IPS-NIHi11 (cell line): Measurements from ENCODE around the gene MSI2.
"Not testable (repeated sequence)": the region's sequence is repeated elsewhere in the genome, so short reads cannot be mapped to it uniquely, and the experiment has no call there.

Experiments used
- DNase-seq: peaks from one replicate; pipeline ENCODE4 v3.0.0; 2012; ENCODE audit warnings: mixed read lengths, low spot score

MSI2 gene

GRCh38 chr17:57255776-57256681, at the start of gene MSI2:
TSS of gene MSI2 (plus strand) at chr17:57256523. CDS start at chr17:57256743, 220 bp downstream.
- DNase-seq: peak; percentile 77

DNA sequence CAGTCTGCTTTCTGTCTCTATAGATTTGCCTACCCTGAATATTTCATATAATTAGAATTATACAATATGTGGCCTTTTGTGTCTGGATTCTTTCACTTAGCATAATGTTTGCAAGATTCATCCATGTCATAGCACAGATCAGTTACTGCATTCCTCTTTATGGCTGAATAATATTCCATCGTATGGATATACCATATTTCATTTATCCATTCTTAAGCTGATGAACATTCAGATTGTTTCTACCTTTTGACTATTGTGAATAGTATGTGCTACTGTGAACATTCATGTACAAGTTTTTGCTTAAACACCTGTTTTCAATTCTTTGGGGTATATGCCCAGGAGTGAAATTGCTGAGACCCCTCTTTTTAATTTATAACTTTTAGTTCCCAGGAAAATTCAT, 49.4 kb upstream of the MSI2 start:
- DNase-seq: no peak

GRCh38 chr17:57207396-57207795, 48.9 kb upstream of the MSI2 start:
- no peak for DNase-seq

GRCh38 chr17:57210224-57210553, 46.1 kb upstream of the MSI2 start:
- no peak for DNase-seq

DNA sequence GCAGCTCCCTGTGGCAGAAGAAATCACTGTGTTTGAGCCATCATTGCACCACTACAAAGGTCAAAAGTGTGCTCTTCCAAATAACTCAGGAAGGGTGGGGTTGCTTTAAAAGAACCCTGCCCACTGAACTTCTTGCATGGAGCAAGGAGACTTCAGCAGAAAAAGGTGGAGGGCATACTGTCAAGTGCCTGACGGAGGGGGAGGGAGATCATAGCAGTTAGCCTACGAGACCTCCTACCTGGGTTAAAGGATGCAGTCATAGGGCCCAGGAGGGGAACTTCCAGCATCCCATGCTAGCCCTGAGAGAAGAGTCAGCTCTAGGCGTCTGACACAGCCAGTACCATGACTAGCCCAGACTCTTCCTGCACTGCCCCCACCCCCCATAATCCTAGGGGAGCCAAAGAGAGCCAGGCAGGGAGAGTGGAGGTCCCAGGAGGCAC, 45.3 kb upstream of the MSI2 start:
- peak; percentile 25 for DNase-seq

DNA sequence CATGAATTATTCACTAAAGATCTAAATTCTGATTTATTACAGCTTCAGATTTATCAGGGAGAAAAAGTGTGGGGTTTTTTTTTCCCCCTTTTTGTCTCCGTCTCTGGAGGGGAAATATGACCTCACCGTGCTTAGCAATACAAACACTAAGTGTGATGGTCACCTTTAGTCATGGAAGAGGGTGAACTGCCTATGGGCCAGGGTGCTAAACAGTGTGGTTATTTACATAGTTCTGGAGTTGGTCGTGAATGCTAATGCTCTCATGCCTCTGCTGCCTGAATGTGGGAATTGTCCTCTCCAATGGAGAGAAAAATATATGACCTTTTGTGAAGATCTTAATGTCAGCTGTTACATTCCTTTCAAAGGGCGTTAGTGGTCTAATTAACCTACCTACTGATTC, 44.8 kb upstream of the MSI2 start:
- no peak for DNase-seq

DNA sequence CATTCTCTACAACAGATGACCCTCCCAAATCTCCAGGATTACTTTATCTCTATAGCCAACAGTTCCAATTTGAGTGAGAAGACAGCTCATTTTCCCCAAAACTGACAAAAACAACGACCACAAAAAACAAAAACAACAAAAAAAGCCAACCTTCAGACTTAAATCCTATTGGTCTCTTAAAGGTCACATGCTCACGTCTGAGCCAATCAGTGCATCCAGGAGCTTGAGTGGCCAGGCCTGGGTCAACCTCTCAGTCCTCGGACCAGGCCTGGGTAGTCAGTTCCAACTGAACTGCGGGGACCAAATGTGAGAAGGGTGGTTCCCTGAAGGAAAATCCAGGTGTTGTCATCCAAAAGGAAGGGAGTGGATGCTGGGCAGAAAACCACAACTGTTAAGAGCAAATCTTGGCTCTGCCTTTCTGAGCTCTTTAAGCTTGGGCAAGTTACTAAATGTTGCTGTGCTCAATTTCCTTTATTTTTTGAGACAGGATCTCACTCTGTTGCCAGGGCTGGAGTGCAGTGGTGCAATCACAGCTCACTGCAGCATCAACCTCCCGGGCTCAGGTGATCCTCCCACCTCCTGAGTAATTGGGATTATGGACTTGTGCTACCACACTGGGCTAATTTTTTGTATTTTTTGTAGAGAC, 43.0 kb upstream of the MSI2 start:
- no peak for DNase-seq

GRCh38 chr17:57215317-57215716, 41.0 kb upstream of the MSI2 start:
- no peak for DNase-seq

DNA sequence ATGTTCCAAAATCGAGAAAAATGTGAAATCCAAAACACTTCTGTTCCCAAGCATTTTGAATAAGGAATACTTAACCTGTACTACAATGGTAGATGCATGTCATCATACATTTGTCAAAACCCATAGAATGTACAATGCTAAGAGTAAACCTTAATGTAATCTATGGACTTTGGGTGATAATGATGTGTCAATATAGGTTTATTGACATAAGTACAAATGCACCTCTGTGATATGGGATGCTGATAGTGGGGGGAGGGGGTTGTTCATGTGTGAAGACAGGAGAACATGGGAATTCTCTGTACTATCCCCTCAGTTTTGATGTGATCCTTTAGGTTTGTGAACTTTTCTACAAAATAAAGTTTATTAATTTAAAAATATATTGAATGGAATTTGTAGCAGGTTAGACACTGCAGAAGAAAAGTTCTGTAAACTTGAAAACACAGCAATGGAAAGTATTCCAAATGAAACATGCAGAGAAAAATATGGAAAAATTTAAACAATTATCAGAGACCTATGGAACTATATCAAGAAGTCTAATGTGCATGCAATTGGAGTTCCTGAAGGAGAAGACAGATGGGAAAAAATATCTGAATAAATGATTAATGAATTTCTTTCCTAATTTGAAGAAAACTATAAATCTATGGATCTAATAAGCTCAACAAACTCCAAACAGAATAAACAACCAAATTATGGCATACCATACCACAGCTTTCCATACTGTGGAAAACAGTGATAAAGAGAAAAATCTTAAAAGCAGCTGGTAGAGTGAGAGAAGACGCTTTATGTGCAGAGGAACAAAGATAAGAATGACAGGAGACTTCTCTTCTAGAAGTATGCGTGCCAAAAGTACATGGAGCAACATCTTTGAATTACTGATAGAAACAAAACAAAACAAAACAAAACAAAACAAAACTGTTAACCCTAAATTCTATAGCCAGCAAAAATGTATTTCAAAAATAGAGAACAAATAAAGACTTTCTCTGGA, 34.7 kb upstream of the MSI2 start:
- no peak for DNase-seq

- not testable (repeated sequence) for DNase-seq
These were observed 33.9 kb upstream of the MSI2 start for GRCh38 chr17:57222422-57222821.

- DNase-seq: no peak
These were observed 31.2 kb upstream of the MSI2 start for GRCh38 chr17:57225127-57225526.

- no peak for DNase-seq
These were observed 29.5 kb upstream of the MSI2 start for GRCh38 chr17:57226793-57227192.

- no peak for DNase-seq
These were observed 27.4 kb upstream of the MSI2 start for GRCh38 chr17:57228911-57229310.

DNA sequence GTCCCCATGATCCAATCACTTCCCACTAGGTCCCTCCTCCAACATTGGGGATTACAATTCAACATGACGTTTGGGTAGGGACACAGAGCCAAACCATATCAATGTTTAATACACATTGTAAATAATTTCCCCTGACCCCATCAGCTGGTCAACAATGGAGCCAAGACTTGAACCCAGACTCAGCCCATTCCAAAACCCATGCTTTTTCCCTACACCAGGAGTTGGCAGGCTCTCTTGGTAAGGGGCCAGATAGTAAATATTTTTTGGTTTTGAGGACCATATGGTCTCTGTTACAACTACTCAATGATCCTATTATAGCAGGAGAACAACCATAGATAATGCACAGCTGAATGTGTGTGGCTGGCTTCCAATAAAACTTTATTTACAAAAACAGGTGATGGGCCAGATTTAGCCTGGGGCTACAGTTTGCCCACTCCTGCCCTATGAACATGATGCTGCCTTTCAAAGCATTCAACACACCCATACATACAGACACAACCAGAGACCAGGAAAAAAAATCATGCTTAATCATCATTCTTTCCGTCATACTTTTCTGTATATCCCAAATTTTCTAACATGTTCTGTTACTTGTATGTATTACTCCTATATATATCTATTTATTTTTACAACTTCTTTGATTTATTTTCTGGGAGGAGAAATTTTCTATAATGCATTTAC, 22.1 kb upstream of the MSI2 start:
- no peak for DNase-seq

GRCh38 chr17:57234739-57235092, 21.6 kb upstream of the MSI2 start:
- DNase-seq: peak; percentile 29

GRCh38 chr17:57235124-57235523, 21.2 kb upstream of the MSI2 start:
- peak; percentile 24 for DNase-seq

GRCh38 chr17:57236686-57237299, 19.5 kb upstream of the MSI2 start:
- no peak for DNase-seq

DNA sequence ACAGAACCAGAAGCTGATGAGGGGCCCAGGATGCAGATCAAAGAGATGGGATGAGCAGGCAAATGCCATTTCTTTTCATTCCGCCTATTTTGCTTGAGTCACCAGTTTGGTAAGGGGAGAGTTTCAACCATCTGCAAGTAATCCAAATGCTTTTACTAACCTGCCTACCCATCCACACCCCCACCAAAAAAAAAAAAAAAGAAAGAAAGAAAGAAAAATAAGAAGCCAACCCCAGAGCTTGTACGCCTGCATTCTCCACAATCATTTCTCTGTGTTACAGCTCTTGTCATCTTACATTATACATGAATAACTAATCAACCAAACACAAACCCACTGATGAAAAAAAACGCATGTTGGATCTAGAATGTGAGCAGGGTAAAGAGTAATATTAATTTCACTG, 15.7 kb upstream of the MSI2 start:
- no peak for DNase-seq

- DNase-seq: no peak
These were observed 14.2 kb upstream of the MSI2 start for GRCh38 chr17:57242148-57242547.

DNA sequence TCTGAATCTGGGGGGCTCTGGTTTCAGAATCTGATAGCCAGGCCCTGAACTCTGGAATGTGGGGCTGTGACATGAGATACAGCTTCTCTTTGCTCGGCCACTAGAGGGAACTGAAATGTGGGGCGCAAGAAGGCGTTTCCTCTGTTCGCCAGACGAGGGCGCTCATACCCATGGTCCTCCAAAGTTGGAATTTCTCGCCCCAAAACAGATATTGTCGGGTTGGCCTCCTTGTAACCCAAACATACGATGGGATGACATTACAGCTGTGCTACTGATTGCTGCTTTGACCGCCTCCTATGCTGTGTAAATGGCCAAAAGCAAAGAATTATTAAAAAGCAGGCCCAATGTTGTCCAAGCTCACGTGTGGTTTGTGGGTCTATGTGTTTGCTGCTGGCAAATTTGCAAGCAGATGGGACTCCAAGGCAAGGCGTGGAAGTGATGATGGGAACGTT, 13.1 kb upstream of the MSI2 start:
- DNase-seq: peak; percentile 89

DNA sequence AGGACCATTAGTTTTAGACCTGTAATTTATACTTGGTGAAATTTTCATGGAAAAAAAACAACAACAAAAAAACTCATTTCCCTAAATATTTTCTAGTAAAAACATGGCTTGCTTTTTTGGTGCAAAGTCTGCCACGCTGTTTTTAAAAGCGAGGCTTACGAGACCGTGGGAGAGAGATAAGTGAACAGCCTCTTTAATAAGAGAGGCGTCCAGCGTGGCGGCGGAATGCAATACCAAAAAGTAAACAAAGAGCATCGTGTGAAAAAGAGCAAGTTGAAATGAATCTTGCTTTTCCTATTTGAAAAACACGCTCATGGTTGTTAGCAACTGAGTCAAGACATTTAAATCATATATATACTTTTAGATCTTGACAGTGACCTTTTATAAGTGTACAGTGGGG, 10.5 kb upstream of the MSI2 start:
- DNase-seq: no peak
